ENCODE measurements around the gene PRKG1.

The PRKG1 gene

GRCh38 chr10:51176976-51177695 is 102.8 kb downstream of the PRKG1 start:
- TF ChIP-seq CTCF (IDR thresholded peaks at IDR 0.05; ENCODE audit: insufficient read depth, low read depth, low read length, missing control alignments), result no peak
- DNase-seq (ENCODE audit: low read depth), result no peak
- H3K4me3 ChIP-seq (ENCODE audit: low read depth, low read length), result no peak overlapping the region

- H3K4me3 ChIP-seq (ENCODE audit: low read depth, low read length), result no peak overlapping the region
- TF ChIP-seq CTCF (IDR thresholded peaks at IDR 0.05; ENCODE audit: insufficient read depth, low read depth, low read length, missing control alignments), result no peak
- no peak for DNase-seq (ENCODE audit: low read depth)
These were observed 104.3 kb downstream of the PRKG1 start for GRCh38 chr10:51178634-51179033.

GRCh38 chr10:51180141-51180540 is 105.9 kb downstream of the PRKG1 start:
- H3K4me3 ChIP-seq (ENCODE audit: low read depth, low read length), result no peak overlapping the region
- no peak for DNase-seq (ENCODE audit: low read depth)
- no peak for TF ChIP-seq CTCF (IDR thresholded peaks at IDR 0.05; ENCODE audit: insufficient read depth, low read depth, low read length, missing control alignments)

- no peak for TF ChIP-seq CTCF (IDR thresholded peaks at IDR 0.05; ENCODE audit: insufficient read depth, low read depth, low read length, missing control alignments)
- H3K4me3 ChIP-seq (ENCODE audit: low read depth, low read length), result no peak overlapping the region
- DNase-seq (ENCODE audit: low read depth), result no peak
These were observed 109.5 kb downstream of the PRKG1 start for GRCh38 chr10:51183783-51184182.

GRCh38 chr10:51186361-51186760 is 112.1 kb downstream of the PRKG1 start:
- H3K4me3 ChIP-seq (ENCODE audit: low read depth, low read length), result no peak overlapping the region
- DNase-seq (ENCODE audit: low read depth), result no peak
- TF ChIP-seq CTCF (IDR thresholded peaks at IDR 0.05; ENCODE audit: insufficient read depth, low read depth, low read length, missing control alignments), result no peak

GRCh38 chr10:51188008-51188407 is 113.7 kb downstream of the PRKG1 start:
- H3K4me3 ChIP-seq (ENCODE audit: low read depth, low read length), result no peak overlapping the region
- no peak for TF ChIP-seq CTCF (IDR thresholded peaks at IDR 0.05; ENCODE audit: insufficient read depth, low read depth, low read length, missing control alignments)
- DNase-seq (ENCODE audit: low read depth), result no peak

GRCh38 chr10:51188866-51189265 is 114.6 kb downstream of the PRKG1 start:
- TF ChIP-seq CTCF (IDR thresholded peaks at IDR 0.05; ENCODE audit: insufficient read depth, low read depth, low read length, missing control alignments), result no peak
- DNase-seq (ENCODE audit: low read depth), result no peak
- no peak overlapping the region for H3K4me3 ChIP-seq (ENCODE audit: low read depth, low read length)
